AG09309 (cell line): Measurements from ENCODE around the gene FAAP20.
A peak's percentile ranks its signal among the peaks of the same experiment; 100 is the strongest.

Source experiments
- DNase-seq: peaks from one replicate; pipeline ENCODE4 v3.0.0-alpha.2; 2010; ENCODE audit warnings: low read depth
- H3K4me3 ChIP-seq: 2 replicates; pipeline ENCODE4 v1.5.1; 2011; ENCODE audit warnings: mild to moderate bottlenecking, low read depth, low read length, moderate library complexity; ENCODE audit not compliant: control insufficient read depth
- TF ChIP-seq, protein P1 (sequence below): IDR thresholded peaks from 2 replicates; pipeline ENCODE4 v1.5.1; 2011; ENCODE audit warnings: mild to moderate bottlenecking, low read depth, low read length, inconsistent platforms; ENCODE audit not compliant: insufficient read depth, control insufficient read depth; ENCODE audit errors: missing control alignments

Gene FAAP20

DNA sequence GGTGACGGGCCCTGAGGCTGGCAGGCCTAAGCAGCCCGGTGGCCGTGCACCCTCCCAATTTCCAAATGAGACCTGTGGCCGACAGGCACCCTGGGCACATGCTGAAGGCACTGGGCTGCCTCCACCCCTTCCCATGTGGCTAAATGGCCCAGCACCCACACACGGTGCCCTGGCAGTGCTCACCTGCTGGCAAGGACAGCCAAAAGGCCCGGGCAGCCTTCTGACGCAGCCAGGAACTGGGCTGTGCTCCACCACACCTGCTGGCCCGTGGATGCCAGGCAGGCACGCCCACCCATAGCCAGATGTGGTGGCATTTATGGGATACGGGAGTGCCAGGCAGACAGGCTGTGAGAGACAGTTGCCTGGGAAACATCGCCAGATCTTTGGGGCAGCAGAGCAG lies 4.0 kb upstream of the FAAP20 start:
- no peak for DNase-seq
- no peak overlapping the region; the same call in 1 of the 2 replicates for H3K4me3 ChIP-seq
- TF ChIP-seq, protein P1, sequence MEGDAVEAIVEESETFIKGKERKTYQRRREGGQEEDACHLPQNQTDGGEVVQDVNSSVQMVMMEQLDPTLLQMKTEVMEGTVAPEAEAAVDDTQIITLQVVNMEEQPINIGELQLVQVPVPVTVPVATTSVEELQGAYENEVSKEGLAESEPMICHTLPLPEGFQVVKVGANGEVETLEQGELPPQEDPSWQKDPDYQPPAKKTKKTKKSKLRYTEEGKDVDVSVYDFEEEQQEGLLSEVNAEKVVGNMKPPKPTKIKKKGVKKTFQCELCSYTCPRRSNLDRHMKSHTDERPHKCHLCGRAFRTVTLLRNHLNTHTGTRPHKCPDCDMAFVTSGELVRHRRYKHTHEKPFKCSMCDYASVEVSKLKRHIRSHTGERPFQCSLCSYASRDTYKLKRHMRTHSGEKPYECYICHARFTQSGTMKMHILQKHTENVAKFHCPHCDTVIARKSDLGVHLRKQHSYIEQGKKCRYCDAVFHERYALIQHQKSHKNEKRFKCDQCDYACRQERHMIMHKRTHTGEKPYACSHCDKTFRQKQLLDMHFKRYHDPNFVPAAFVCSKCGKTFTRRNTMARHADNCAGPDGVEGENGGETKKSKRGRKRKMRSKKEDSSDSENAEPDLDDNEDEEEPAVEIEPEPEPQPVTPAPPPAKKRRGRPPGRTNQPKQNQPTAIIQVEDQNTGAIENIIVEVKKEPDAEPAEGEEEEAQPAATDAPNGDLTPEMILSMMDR, result no peak

DNA sequence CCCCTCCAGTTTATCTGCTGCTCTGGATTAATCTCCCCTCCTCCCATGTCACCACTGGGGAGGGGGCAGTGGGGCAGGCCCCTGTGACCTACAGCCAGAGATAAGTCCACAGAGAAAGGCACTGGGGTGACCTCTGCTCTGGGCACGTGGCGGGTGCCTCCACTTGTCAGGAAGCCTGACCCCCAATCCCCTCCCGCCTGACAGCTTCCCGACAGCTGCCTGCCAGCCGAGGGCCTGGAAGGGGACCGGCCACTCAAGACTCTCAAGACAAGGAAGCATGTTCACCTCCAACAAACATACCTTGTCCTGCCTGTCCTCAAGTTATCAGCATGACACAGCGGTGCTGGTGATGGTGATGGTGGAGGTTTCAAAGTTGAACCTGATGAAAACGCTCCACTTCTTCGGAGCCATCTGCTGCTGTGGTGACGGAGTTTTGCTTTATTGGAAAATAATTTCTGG lies 3.2 kb upstream of the FAAP20 start:
- no peak overlapping the region for H3K4me3 ChIP-seq
- no peak for DNase-seq
- TF ChIP-seq, protein P1, result no peak

DNA sequence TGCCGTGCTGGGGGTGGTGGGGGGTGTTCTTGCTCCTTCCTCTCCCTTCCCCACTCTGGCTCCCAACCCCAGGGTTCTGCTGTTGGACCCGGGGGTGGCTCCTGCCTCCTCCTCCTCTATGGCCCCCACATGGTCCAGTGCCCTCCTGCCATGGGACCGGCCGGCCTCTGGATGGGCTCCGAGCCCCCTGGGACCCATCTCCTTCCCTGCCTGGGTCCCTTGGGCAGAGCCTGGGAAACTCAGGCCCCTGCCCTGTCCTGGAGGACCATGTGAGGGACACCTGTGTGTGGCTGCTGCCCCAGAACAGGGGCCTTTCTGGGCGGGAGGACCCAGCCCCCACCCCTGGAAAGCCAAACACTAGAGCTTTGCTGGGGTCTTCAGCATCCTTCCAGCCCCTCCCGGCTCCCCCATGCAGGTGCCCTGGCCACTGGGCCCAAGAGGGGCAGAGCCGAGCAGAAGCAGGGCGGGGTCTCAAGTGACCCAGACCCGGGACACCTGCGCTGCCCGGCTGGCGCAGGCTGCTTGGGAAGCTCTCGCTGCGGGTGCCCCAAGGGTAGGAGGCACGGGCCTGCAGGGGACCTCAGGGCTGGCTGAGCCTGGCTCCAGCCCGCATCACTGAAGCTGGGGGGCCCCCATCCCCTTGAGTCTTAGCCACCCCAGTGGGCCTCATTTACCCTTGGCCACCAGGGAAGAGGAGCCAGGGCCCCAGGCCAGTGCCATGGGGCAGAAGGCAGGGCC lies 2.5 kb upstream of the FAAP20 start:
- TF ChIP-seq, protein P1, result no peak
- no peak for DNase-seq
- no peak overlapping the region for H3K4me3 ChIP-seq

DNA sequence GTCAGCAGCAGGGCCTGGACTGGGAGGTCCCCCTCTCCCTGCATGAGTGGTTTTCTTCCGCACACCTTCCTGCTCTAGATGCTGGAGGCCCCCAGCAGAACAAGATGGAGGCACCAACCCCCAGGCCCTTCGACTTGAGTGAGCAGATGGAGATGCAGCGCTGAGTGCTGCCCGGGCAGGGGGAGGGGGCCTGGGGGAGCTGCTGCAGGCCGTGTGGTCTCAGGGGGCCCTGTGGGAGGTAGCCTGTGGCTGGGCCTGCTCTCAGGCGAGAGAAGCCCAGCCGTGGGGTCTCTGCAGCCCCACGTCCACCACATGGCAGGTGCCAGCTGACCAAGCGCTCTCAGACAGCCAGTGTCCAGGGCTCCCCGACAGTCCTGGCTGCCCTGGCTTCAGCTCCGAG lies 1.2 kb upstream of the FAAP20 start:
- no peak overlapping the region for H3K4me3 ChIP-seq
- TF ChIP-seq, protein P1, result no peak
- no peak for DNase-seq

DNA sequence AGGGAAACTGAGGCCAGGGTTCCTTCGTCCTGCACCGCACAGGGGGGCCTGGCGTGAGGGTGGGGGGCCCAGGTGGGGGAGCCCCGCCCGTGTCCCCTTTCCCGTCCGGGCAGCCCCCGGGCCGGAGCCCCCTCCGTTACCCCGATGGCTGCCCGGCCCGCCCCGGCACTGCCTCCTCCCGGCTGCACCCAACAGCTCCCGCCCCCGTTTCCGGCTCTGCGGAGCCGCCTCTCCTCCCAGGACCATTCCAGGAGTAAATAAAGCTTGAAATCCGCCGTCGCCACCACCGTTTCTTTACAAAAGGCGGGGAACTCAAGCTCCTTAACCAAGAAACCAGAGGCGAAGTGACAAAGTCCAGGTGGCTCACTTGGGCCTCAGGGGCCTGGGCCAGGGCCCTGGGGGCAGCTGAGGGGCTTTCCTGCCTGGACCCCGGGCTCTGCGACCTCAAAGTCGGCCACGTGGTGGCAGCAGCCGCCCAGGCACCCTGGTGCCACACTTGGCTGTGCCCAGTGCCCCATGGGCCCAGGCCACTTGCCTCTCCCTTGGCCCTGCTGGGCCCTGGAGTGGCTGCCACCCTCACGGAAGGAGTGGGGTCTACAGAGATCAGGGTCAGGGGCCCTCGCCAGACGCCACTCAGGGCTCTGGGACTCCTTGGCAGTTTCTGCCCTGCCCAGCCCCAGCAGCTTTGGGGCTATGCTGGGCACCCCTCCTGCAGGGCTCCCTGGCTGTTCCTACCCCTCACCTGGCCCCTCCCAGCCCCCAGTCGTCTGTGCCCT lies 514 bp upstream of the FAAP20 start:
- no peak for DNase-seq
- TF ChIP-seq, protein P1, result peak; percentile 91

DNA sequence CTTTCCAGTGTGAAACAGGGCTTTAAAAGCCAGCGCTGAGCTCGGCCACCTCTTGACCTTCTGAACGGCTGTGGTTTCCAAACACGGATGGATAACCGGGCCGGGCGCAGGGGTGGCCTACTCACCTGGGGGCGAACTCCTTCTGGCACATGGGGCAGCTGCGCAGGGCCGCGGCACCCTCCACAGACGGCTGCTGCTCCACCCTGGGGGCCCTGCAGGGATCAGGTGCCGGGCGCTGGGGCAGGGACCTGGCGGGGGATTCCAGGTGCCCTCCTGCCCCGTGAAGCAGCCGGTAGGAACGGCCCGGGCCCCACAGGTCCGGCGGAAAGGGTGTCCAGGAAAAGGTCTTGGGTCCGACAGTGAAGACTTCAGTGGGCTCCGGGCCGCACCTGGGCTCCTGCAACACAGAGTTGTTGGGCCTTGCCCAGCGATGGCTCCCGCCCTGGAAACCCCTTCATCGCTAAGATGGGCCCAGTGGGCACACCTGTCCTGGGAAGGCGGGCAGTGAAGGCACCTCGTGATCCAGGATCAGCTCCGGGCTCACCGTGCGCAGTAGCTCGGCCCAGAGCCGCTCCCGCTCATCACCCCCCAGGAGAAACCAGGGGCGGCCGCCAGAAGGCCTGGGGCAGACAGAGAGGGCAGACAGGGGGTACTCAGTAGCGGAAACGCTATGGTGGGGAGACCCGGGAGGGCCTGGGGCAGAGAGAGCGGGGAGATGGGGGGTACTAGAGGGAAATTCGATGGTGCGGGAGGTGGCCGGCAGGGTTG lies 874 bp downstream of the FAAP20 start:
- no peak for DNase-seq
- TF ChIP-seq, protein P1, result no peak
- H3K4me3 ChIP-seq, result peak overlapping the region; percentile 53

More for the DNA sequence above, 514 bp upstream of the FAAP20 start:
- peak overlapping the region; percentile 67 for H3K4me3 ChIP-seq
